HEK293T (cell line): ENCODE data around the gene PLA2G2A.

Experiments used
- ARNT ChIP-seq: fragments of 450-650 bp; IDR thresholded peaks from 2 replicates; pipeline ENCODE4 v1.6.1; 2017; ENCODE audit warnings: mild to moderate bottlenecking
- FOXM1 ChIP-seq: fragments of 450-650 bp; IDR thresholded peaks from 2 replicates; pipeline ENCODE4 v1.6.1; 2017; ENCODE audit warnings: mild to moderate bottlenecking, borderline replicate concordance
- SUZ12 ChIP-seq: fragments of 450-650 bp; IDR thresholded peaks from 2 replicates; pipeline ENCODE4 v1.6.1; 2016; ENCODE audit warnings: mild to moderate bottlenecking

DNA sequence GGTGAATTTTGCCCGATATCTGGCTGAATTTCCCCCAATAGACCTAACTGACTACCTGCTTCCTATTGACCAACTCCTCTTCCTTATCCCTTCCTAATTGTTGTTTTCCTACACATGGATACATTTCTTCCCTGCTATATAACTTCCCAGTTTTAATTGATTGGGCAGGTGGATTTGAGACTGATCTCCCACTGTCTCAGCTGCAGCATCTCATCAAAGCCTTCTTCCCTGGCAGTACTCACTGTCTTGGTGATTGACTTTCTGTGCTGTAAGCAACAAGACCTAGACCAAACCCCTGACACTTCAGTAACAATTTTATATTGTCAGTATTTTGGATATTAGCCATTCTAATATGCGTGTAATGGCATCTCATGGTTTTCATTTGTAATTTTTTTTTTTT, 11.3 kb upstream of the PLA2G2A start:
- TF ChIP-seq SUZ12 (no peak), FOXM1 (no peak), ARNT (no peak)
